ENCODE data around the gene VWF.

VWF gene

DNA sequence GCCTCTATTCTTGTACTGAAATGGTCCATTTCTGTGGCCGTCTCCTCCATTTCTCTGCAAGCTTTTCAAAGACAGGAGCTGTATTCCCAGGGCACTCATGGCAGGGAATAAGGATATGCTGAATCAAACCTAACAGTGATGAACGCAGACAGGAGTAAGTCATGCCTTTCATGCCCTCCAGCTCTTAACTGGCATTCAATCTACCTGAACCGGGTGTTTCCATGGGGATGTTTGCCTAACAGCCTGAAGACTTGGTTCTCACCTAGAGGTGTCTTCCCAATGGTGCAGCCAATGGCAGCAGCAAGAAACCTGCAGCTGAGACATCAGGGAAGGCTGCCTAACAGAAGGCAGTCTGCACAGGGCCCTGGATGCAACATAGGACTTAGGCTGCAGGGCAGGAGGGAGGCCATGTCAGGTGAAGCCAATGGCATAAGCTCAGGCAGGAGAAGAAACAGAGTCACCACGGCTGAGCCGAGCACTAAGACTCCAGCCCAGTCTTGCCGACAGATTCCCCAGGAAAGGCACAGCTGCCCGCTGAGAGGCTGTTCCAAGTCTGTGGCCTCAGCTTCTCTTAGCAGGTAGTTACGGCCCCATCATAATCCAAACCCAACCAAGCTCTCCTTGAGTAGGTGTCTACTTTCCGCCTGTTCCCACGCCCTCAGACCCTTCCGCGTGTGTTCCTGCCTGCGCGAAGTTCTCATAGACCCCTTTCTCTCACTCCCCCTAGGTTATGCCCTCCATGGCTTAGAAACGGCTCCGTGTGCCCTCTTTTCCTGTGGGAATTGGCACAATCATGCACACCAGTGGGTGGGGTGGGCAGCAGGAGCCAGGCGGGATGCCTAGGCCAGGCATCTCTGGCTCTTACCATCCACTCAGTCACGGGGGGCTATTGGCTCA is 44.1 kb downstream of the VWF start:
- peak overlapping the region; percentile 21 for H3K9ac ChIP-seq (ENCODE audit: insufficient read length, low read depth)
- DNase-seq (ENCODE audit: low read depth, low spot score), result no peak
- no peaks in the 10 kb centered on the region for H3K9me3 ChIP-seq (ENCODE audit: insufficient read depth, low read length)
- TF ChIP-seq YY1 (IDR thresholded peaks at IDR 0.05; ENCODE audit: insufficient read depth, insufficient read length) (no peak), SUZ12 (IDR thresholded peaks at IDR 0.05; ENCODE audit: extremely low read depth, insufficient read depth, insufficient read length) (no peak), ZNF274 (IDR thresholded peaks at IDR 0.05; ENCODE audit: low read depth, low read length) (no peak)
- no peak overlapping the region for H3K4me3 ChIP-seq (ENCODE audit: insufficient read length, low read depth)
- H3K36me3 ChIP-seq (ENCODE audit: insufficient read depth, insufficient read length, low read length), result no peaks in the 10 kb centered on the region
- peaks cover 29% of the 10 kb centered on the region for H3K4me1 ChIP-seq (ENCODE audit: insufficient read depth, insufficient read length)
- H3K27me3 ChIP-seq (ENCODE audit: insufficient read depth, insufficient read length), result no peaks in the 10 kb centered on the region

DNA sequence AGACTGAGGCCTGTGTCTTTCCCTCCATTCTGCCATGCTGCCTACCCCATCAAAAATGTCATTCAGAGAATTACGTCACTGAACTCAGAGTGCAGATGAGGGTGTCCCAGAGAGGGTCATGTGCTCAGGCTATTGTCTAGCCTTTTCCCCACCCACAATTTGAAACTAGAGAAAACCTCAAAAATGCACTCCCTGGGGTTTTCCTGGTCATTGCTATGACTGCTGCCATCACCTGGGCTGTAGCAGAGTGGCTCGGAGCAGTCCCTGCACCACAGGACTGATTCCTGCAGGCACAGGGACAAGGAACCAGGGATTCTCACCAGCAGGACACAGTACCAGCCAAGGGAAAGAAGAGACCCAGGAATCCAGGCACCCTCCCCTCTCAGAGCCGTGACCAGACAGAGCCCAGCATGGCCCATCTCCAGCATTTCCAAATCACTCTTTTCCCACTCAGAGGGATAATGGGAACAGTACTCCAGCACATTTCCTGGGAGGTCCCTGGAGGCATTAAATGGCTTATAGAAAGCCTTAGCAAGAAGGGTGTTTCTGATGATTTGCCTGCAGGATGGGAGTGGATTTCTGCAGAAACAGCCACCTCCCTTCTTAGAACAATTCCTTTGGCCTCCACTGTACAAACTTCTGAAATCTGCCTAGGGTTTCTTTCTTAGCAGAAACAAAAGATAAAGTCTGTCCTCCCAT is 45.9 kb downstream of the VWF start:
- no peak overlapping the region for H3K4me3 ChIP-seq (ENCODE audit: insufficient read length, low read depth)
- H3K27me3 ChIP-seq (ENCODE audit: insufficient read depth, insufficient read length), result no peaks in the 10 kb centered on the region
- peaks cover 36% of the 10 kb centered on the region for H3K4me1 ChIP-seq (ENCODE audit: insufficient read depth, insufficient read length)
- no peaks in the 10 kb centered on the region for H3K9me3 ChIP-seq (ENCODE audit: insufficient read depth, low read length)
- H3K36me3 ChIP-seq (ENCODE audit: insufficient read depth, insufficient read length, low read length), result no peaks in the 10 kb centered on the region
- no peak for DNase-seq (ENCODE audit: low read depth, low spot score)
- TF ChIP-seq SUZ12 (IDR thresholded peaks at IDR 0.05; ENCODE audit: extremely low read depth, insufficient read depth, insufficient read length) (no peak), YY1 (IDR thresholded peaks at IDR 0.05; ENCODE audit: insufficient read depth, insufficient read length) (no peak), ZNF274 (IDR thresholded peaks at IDR 0.05; ENCODE audit: low read depth, low read length) (no peak)
- peak overlapping the region; percentile 18 for H3K9ac ChIP-seq (ENCODE audit: insufficient read length, low read depth)

DNA sequence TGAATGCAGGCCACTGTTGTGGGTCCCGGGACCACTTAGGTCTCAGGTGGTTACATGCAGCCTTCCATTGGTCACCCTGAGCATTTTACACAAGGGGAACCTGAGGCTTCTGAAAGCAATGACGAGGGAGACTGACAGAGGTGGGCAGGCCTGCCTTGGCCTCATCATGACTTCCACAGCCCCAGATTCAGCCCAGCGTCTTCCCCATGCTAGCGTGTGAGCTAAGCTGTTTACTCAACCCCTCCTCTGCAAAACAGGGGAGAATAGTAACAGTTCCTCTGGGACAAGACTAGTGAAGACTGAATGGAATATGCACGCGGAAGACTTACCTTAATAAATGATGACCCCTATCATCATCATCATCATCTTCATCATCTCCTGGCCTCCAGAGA is 46.8 kb downstream of the VWF start:
- Histone ChIP-seq H3K9me3 (ENCODE audit: insufficient read depth, low read length) (no peaks in the 10 kb centered on the region), H3K4me3 (ENCODE audit: insufficient read length, low read depth) (no peak overlapping the region), H3K9ac (ENCODE audit: insufficient read length, low read depth) (no peak overlapping the region), H3K4me1 (ENCODE audit: insufficient read depth, insufficient read length) (peaks cover 36% of the 10 kb centered on the region), H3K27me3 (ENCODE audit: insufficient read depth, insufficient read length) (no peaks in the 10 kb centered on the region), H3K36me3 (ENCODE audit: insufficient read depth, insufficient read length, low read length) (no peaks in the 10 kb centered on the region)
- DNase-seq (ENCODE audit: low read depth, low spot score), result no peak
- TF ChIP-seq YY1 (IDR thresholded peaks at IDR 0.05; ENCODE audit: insufficient read depth, insufficient read length), result no peak

DNA sequence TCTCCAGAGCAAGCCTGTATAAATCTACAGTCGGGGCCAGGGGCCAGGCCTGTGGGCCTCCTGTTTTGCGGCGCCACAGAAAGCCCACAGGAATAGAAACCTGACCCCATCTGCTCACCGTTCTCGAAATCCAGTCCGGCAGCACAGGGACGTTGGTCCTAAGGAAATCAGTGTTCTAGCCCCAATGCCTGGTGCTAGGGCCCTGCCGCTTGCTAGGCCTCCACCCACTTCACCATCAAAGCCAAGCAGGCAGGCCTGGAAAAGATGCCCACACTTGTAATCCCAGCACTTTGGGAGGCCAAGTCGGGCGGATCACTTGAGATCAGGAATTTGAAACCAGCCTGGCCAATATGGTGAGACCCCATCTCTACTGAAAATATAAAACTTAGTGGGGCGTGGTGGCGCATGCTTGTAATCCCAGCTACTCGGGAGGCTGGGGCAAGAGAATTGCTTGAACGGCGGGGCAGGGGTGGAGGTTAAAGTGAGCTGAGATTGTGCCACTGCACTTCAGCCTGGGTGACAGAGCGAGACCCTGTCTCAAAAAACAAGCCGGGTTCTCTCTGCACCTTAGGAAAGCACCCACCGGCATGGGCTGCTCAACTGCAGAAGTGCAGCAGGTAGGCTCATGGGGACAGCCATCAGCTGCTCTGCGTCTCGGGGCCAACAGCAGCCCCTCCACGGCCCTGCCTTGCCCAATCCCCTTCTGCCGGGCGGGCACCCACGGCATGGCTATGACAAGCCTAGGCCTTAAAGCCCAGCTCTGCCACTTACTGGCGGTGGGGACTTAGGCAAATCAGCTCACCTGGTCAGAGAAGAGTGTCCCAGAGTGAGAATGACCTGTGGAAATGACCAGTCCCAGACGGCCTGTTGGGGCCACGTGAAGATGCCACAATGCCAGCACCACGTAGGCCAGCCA is 47.4 kb downstream of the VWF start:
- H3K4me1 ChIP-seq (ENCODE audit: insufficient read depth, insufficient read length), result peaks cover 34% of the 10 kb centered on the region
- no peaks in the 10 kb centered on the region for H3K9me3 ChIP-seq (ENCODE audit: insufficient read depth, low read length)
- no peak overlapping the region for H3K4me3 ChIP-seq (ENCODE audit: insufficient read length, low read depth)
- no peaks in the 10 kb centered on the region for H3K36me3 ChIP-seq (ENCODE audit: insufficient read depth, insufficient read length, low read length)
- H3K9ac ChIP-seq (ENCODE audit: insufficient read length, low read depth), result no peak overlapping the region
- no peaks in the 10 kb centered on the region for H3K27me3 ChIP-seq (ENCODE audit: insufficient read depth, insufficient read length)
- no peak for DNase-seq (ENCODE audit: low read depth, low spot score)
- TF ChIP-seq SUZ12 (IDR thresholded peaks at IDR 0.05; ENCODE audit: extremely low read depth, insufficient read depth, insufficient read length), result no peak
- TF ChIP-seq ZNF274 (IDR thresholded peaks at IDR 0.05; ENCODE audit: low read depth, low read length), result no peak
- TF ChIP-seq YY1 (IDR thresholded peaks at IDR 0.05; ENCODE audit: insufficient read depth, insufficient read length), result no peak

DNA sequence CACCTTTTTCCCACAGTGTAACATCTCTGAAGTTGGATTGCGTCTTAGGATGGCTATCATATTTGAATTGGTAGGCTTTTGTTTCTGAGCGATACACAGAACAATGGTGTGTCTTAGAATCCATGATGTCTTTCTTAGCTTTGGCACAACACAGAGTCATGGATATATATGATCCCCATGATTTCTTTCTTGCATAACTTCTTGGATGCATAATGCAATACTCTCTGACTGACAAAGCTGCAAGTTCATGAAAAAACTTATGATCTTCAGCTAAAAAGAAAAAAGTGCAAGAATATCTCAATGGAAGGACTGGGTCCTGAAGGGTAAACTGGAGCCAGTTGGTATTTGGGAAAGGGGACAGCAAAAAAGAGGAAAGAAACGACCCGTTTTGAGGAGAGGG is 48.1 kb downstream of the VWF start:
- Histone ChIP-seq H3K9ac (ENCODE audit: insufficient read length, low read depth) (no peak overlapping the region), H3K27me3 (ENCODE audit: insufficient read depth, insufficient read length) (no peaks in the 10 kb centered on the region), H3K36me3 (ENCODE audit: insufficient read depth, insufficient read length, low read length) (no peaks in the 10 kb centered on the region), H3K9me3 (ENCODE audit: insufficient read depth, low read length) (no peaks in the 10 kb centered on the region), H3K4me1 (ENCODE audit: insufficient read depth, insufficient read length) (peaks cover 34% of the 10 kb centered on the region), H3K4me3 (ENCODE audit: insufficient read length, low read depth) (no peak overlapping the region)
- TF ChIP-seq YY1 (IDR thresholded peaks at IDR 0.05; ENCODE audit: insufficient read depth, insufficient read length) (no peak), SUZ12 (IDR thresholded peaks at IDR 0.05; ENCODE audit: extremely low read depth, insufficient read depth, insufficient read length) (no peak), ZNF274 (IDR thresholded peaks at IDR 0.05; ENCODE audit: low read depth, low read length) (no peak)
- no peak for DNase-seq (ENCODE audit: low read depth, low spot score)

DNA sequence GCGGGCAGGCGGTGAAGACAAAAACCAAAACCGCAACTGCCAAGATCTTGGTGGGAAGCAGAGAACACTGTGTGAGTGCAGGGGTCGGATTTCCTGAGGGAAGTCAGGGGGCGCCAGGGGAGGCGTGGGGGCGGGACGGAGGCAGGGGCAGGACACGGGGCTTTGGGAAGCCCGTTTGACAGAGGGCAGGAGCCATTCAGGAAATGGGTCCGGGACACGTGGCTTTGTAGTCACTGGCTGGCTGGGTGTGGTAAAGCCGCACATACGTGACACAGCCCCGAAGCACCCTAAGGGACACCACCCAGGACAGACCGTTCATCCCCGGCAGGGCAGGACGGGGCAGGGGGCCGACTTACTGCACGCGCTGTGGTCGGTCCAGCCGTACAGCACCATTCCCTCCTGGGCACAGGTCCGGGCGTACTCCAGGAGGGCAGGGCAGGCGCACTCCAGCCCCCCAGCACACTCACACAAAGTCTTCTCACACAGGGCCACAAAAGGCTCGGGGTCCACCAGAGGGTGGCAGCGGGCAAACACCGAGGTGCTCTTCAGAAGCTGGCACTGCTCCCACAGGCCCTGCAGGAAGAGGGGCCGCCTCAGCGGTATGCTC is 49.4 kb downstream of the VWF start:
- no peak for DNase-seq (ENCODE audit: low read depth, low spot score)
- Histone ChIP-seq H3K4me1 (ENCODE audit: insufficient read depth, insufficient read length) (peaks cover 32% of the 10 kb centered on the region), H3K9me3 (ENCODE audit: insufficient read depth, low read length) (no peaks in the 10 kb centered on the region), H3K36me3 (ENCODE audit: insufficient read depth, insufficient read length, low read length) (no peaks in the 10 kb centered on the region), H3K9ac (ENCODE audit: insufficient read length, low read depth) (peak overlapping the region; percentile 14), H3K4me3 (ENCODE audit: insufficient read length, low read depth) (no peak overlapping the region), H3K27me3 (ENCODE audit: insufficient read depth, insufficient read length) (no peaks in the 10 kb centered on the region)
- TF ChIP-seq SUZ12 (IDR thresholded peaks at IDR 0.05; ENCODE audit: extremely low read depth, insufficient read depth, insufficient read length) (no peak), YY1 (IDR thresholded peaks at IDR 0.05; ENCODE audit: insufficient read depth, insufficient read length) (no peak), ZNF274 (IDR thresholded peaks at IDR 0.05; ENCODE audit: low read depth, low read length) (no peak)
